ENCODE measurements around the gene MDH2. TPM values are rescaled to one million over a fixed set of nuclear protein-coding genes. Genes with fewer than 3 reads are reported as not detected.
"Not testable (repeated sequence)": the region's sequence is repeated elsewhere in the genome, so short reads cannot be mapped to it uniquely, and the experiment has no call there.

MDH2 gene
- total RNA-seq, 1 experiment from 2014 or later: 121 TPM

DNA sequence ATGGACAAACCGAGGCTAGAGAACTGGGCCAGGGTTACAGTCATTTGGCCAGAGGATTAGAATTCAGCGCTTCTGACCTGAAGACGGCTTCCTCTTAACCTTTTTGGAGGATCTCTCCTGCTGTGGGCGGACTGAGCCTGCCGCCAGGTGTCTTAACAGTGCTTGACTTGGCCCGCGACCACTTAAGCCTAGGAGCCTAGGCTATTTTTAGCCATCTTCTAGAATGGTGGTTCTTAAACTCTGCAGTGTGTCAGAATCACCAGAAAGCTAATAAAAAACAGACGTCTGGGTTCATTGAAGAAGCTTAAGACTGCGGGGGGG is 722 bp downstream of the MDH2 start:
- DNase-seq (ENCODE audit: low spot score): peak; percentile 31

DNA sequence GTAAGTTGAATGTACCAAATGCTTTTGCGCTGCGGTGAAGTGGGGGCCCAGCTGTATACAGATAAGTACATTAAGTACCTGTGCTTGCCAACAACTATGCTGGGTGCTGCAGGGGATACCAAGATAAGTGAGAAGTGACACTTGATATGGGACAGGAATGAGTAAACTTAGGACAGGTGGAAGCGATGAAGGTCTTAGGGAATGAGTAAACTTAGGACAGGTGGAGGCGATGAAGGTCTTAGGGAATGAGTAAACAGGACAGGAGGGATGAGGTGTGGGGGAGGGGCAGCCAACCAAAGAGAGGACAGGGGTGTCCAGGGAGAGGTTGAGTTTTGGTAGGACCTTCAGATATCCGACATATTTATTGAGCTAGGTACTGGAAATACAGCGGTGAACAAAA is 1.4 kb downstream of the MDH2 start:
- no peak for DNase-seq (ENCODE audit: low spot score)

DNA sequence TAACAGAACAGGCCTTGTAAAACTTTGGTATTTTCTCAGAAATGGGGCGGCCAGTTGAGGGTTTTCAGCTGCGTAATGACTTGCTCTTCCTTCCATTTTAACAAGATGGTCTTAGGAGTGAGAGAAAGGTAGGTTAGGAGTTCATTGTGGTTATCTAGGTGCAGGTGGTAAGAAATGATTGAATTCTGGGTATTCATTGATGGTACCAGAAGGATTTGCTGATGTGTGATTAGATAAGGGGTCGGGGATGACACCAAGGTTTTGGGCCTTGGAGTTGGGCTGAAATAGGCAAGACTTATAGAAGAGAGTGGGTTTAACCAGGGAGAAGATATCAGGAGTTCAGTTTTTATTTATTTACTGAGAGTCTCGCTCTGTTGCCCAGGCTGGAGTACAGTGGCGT is 2.6 kb downstream of the MDH2 start:
- no peak for DNase-seq (ENCODE audit: low spot score)

DNA sequence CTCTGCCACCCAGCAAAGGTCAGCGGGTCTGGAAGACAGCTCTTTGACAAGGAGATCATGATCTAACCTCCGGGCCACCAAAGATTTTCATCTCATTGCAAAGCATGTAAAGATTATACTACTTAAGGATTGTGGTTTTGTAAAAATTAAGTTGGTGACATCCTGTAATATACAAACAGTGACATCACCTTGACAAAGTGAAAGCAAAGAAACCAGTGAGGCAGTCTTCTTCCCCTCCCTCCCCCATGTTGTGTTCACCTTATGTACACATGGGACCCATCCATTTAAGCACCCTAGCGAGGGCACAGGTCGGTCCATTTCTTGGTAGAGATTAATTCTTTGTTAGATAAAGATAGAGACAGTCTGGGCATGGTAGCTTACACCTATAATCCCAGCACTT is 3.9 kb downstream of the MDH2 start:
- DNase-seq (ENCODE audit: low spot score): no peak

DNA sequence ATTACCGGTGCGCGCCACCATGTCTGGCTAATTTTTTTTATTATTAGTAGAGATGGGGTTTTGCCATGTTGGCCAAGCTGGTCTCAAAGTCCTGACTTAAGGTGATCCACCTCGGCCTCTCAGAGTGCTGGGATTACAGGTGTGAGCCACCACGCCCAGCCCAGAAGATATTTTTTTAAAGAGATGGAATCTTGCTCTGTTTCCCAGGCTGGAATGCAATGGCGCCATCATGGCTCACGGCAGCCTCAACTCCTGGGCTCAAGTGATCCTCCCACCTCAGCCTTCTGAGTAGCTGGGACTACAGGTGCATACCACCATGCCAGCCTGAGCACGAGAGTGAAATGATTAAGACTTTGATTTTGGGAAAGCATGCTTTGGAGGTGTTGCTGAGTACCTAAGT is 4.8 kb downstream of the MDH2 start:
- DNase-seq (ENCODE audit: low spot score): not testable (repeated sequence)

DNA sequence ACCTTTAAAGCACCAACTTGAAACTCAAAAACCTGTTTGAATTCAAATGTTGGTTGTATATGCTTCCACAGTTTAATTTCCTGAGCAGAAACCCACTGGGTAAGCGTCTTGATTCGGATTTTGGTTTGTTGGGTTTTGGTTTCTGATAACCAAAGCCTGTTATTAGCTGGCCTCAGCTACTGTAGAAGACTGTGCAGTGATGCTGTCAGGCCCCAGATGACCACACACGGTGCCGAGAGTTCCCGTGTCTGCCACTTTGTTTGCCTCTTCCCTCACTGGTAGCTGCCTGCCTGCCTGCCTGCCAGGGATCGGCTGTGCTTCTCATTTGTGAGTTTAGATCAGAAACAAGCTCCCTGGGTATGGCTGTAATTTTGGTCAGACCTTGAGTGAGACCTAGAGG is 5.6 kb downstream of the MDH2 start:
- no peak for DNase-seq (ENCODE audit: low spot score)

DNA sequence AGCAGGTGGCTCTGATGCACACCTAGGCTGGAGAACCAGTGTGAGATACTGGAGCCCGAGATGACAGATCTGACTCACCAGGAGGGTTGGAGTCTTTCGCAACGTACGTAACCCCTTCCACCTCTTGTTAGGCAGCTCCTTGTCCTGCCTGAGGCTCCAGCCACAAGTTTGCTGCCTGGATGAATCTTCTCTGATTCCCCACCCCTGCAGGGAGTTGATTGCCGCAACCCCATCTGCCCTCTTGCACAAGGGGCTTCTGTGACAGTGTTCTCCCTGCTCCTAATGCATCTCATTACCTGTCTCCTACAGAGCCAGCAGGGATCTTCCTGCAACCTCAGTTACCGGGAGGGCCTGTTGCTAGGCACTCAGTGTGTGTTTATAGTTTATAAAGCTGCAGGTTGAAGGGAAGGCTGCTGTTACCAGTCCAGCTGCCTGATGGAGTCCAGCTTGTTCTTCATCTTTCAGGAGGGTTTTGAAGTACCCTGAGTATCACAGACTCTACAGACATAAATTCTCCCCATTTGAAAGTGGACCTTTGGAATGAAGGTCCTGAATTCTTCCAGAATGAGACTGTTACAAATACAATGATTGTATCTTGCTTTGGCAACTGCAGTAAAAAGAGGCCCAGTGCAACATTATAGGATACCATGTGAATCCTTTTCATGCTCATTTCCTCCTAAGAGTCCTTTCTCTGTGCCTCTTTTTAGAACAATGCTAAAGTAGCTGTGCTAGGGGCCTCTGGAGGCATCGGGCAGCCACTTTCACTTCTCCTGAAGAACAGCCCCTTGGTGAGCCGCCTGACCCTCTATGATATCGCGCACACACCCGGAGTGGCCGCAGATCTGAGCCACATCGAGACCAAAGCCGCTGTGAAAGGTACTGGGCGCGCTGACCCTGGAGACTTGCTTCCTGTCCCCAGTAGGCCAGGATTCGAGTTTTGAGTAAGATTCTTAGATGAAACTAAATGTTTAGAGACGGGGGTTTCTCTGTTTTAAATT is 6.5 kb downstream of the MDH2 start:
- peak; percentile 61 for DNase-seq (ENCODE audit: low spot score)

DNA sequence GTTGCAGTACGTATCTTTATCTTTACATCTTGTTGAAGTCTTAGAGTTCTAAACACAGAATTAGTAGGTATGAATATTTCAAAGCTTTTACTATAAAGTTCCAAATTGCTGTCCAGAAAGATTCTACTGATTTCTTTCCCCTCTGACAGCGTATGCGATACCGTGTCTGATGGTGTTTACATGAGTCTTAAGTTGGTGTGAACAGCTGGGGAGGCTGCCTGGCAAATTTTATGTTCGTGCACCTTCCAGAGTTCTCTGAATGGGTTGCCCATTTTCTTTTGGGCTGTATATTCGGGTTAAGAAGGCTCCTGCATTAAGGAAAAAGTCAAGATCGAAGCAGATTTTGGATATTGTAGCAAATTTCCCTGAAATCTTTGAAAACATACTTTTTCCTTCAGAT is 8.3 kb downstream of the MDH2 start:
- DNase-seq (ENCODE audit: low spot score): no peak

DNA sequence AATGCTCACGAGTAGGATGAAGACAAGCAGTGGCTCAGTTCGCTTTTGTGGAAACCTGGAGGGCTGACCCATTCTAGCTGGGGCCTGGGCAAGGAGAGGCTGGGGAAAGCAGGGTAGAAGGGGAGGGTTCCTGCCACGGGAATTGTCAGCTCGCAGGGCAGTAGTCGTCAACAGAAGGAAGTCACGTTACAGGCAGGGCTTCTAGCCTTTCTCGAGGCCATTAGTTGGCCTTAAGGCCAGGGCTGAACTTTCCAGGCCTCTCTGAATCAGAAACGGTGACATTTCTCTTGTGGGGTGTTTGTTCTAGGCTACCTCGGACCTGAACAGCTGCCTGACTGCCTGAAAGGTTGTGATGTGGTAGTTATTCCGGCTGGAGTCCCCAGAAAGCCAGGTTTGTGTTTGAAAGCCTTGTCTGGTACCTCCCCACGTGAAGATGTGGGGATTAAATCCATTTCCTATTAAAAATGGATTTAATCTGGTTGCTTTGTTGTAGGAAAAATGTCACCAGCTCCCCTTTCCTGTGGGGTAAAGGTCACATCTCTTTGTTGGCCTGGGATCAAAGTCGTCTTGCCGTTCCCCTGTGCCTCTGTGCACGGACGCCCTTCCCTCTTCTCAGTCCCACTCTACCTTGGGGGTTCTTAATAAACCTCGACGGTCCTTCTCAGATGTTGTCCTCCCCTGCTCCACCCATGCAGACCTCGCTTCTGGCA is 9.4 kb downstream of the MDH2 start:
- no peak for DNase-seq (ENCODE audit: low spot score)

DNA sequence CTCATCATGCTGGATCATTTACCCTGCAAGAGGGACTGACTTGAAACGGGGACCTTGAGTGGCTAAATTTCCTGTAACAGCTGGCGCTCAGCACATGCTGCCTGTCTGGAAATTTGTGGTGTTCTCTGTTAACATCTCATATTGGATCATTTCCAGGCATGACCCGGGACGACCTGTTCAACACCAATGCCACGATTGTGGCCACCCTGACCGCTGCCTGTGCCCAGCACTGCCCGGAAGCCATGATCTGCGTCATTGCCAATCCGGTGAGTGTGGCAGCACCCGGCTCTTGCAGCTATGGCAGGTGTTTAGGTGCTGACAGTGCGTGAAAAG is 9.9 kb downstream of the MDH2 start:
- DNase-seq (ENCODE audit: low spot score): no peak

DNA sequence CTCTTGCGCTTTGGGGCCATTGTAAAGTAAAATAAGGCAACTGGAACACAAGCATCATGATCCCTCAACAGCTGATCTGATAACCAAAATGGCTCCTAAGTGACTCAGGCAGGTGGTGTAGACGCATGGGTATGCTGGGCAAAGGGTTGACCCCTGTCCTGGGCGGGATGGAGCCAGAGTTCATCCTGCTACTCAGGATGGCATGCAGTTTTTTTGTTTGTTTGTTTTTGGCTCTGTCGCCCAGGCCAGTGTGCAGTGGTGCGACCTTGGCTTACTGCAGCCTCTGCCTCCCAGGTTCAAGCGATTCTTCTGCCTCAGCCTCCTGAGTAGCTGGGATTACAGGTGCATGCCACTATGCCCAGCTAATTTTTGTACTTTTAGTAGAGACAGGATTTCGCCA is 10.8 kb downstream of the MDH2 start:
- DNase-seq (ENCODE audit: low spot score): not testable (repeated sequence)

DNA sequence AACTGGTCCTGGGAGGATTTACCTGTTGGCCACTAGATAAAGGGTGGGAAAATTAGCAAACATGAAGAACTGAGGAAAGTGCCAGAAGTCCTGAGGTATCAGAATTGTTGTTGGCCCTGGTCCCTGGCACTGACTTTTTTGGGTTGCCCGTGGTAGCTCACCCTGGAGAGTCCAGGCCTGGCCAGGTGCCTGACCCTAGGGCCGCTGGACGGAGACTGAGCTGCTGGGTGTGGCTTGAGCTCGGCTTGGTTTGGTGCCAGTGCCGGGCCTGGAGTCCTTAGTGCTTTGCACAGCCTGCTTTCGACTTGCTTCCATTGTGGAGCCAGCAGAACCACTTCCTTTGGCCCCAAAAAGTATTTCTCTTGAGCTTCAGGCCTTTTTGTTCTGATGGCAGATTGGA is 12.9 kb downstream of the MDH2 start:
- no peak for DNase-seq (ENCODE audit: low spot score)

DNA sequence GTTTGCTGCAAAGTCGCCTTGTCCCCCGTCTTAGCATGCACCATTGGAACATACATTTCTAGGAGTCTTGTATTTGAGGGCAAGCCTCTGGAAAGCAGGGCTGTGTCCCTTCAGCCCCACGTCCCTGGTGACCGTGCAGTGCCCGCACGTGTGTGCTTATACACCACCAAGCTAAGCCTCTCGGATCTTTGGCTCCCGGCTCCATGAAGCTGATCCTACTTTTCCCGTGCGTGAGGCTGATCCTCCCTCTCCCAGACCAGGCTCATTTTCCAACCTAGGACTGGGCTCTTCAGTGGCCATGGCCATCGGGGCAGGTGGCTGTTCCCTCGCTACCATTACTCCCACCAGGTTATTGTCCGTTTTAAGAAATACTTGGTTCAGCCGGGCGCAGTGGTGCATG is 14.3 kb downstream of the MDH2 start:
- no peak for DNase-seq (ENCODE audit: low spot score)

DNA sequence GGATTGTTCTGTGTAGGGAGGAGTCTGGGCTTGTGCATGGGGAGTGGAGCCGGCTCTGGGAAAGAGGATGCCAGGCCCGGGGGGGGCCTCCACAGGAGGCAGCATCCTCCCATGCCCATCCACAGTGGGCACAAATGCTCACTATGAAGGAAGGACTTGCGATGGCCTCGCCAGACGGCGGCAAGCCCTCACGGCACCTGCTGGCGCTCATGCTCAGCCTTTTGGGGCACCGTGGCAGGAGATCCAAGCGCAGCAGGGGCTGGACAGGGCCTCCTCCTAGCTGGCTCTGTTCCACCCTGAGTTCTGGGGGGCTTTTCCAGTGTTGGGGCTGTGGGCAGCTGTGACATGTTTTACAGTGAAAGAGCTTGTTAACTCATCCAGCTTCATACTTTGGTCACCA is 15.2 kb downstream of the MDH2 start:
- no peak for DNase-seq (ENCODE audit: low spot score)

DNA sequence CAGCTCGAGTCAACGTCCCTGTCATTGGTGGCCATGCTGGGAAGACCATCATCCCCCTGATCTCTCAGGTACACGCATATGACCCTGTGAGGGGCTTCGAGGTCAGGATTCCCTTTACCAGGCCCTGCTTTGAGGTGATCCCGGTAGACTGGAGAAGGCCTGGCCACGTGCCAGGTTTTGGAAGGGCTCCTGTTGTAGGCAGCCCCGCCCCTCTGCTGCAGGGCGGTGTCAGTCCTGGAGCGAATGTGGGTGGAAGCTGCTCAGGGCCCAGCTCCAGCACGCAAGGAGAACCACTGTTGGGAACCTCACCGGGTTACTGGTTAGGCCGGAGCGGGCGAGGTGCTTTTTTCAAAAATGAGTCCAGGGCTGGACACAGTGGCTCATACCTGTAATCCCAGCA is 15.6 kb downstream of the MDH2 start:
- no peak for DNase-seq (ENCODE audit: low spot score)

DNA sequence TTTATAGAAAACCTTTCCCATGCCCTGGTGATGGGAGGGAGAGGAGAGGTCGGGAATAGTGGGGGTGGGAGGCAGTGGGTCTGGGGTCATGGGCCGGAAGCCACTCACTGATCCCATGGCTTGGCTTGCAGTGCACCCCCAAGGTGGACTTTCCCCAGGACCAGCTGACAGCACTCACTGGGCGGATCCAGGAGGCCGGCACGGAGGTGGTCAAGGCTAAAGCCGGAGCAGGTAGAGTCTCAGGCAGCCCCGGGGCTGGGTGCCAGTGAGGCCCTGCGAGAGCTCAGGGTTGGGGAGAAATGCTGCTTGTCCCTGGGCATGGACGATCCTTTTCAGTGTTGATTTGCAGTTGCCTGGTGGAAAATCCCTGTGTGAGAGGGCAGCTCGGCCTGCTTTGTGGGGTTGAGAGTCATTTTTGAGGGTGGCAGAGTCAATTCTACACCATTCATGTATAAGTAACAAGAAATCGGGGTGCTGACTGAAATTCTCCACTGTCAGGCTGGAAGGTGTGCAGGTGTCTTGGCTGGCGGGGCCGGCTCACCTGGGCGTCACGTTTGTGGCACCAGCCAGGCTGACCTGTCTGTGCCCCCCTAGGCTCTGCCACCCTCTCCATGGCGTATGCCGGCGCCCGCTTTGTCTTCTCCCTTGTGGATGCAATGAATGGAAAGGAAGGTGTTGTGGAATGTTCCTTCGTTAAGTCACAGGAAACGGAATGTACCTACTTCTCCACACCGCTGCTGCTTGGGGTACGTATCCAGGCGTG is 16.5 kb downstream of the MDH2 start:
- no peak for DNase-seq (ENCODE audit: low spot score)

DNA sequence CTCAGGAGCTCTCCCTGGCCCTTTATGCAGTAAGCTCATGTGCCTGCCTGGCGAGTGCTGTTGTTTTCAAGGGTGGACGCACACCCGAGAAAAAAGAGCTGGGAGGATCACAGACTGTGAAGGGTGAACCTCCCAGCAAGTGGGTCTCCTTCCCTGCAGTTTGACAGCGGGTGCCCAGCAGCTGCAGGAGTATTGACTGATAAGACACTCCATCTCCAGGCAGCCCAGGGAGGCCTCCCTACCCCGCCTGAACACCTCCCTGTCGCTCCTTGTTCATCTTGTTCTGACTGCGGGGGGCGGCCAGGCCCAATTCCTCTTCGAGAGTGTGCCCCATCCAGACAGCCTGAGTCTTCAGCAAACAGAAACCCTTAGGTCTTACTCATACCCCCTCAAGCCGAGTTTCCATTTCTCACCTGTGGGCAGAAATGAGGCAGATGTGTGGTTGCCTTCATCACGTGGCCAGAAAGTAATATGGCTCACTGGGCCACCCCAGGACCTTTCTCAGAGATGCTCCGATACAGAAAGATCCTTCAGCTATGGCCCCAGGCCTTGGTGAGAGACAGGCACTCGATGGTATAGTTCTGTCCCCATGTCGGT is 17.2 kb downstream of the MDH2 start:
- no peak for DNase-seq (ENCODE audit: low spot score)

DNA sequence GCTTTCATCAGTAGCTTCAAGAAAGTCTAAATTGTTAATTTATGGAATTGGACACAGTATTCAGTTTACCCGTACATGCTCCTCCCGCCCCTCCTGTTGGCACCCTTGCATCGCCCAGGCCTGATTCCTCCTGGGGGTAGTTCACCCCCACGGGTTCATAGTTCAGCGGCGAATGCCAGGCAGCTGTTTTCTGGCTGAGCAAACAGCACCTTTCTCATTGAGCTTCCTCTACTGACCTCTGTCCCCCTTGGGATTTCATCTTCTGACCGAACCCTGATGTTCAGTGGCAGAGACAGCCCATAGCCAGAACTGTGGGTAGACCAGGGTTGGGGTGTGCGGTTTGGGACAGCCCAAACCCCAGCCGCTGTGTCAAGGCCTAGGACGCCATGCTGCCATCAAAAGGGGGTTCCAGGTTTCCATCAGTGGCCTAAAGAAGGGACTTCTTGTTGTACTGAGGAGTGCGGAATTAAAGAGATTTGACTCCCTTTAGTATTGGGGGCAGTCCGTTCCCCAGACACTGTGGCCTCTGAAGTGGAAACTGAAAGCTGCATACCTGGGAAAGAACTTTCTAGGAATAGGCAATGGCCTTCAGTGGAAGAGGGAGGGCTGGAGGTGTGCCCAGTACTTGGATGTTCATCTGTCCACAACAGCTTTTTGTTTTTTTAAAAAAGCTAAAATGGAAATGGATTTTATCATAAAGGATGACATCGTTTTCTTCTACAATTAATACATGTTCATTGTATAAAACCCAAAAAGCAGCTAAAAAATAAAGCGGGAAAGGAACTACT is 19.0 kb downstream of the MDH2 start:
- no peak for DNase-seq (ENCODE audit: low spot score)

DNA sequence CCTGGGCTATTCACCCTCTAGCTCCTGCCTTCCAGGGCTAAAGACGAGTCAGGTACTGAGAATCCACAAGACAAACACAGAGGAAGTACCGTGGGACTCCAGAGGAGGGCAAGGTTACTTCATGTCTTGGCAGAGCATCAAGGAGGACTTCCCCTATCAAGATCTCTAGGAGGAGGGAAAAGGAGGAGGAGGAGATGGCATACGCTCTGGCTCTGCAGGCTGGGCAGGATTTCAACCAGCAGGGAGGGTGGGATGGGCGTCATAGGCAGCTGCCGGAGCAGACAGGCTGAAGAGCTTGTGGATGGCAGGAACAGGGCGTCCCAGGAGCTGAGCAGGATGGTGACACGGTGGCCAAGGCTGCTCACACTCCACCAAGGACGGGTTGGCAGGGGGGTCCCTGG is 21.3 kb downstream of the MDH2 start:
- peak; percentile 99 for DNase-seq (ENCODE audit: low spot score)

DNA sequence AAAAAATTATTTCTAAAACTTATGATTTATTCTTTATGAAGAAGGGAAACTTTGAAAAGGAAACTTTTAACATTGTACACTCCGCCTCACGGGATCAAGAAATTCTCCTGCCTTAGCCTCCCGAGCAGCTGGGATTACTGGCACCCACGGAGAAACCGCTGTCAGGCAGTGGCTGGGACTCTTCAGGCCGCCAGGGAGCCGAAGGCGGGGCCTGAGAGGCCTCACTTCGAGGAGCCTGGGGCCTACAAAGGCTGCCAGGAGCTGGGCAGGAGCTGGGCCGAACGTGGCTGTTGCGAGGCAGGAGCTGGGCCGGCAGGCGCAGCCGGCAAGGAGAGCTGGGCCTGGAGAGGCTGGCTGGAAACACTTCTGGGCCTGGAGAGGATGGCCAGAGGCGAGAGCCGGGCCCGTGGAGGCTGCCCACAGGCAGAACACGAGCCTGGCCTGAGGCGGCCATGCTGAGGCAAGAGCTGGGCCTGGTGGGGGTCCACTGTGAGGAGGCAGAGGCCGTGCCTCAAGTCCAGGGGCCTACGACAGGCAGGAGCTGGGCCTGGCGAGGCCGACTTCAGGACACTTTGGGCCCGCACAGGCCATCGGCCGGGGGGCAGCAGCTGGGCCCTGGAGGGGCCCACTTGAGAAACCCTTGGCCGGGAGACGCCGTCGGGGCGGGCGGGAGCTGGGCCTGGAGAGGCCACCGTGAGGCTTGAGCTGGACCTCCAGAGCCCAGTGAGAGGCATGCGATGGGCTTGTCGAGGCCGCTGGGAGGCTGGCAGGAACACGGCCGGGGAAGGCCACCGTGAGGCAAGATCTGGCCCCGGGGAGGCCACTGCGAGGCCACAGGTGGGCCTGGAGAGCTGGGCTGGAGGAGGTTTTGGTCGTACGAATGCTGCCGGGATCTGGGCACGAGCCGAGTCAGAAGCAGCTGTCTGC is 23.7 kb downstream of the MDH2 start:
- no peak for DNase-seq (ENCODE audit: low spot score)

All from A172 (cell line).